H1 (cell line): ENCODE data around the gene AKT1S1. TPM values are rescaled to one million over a fixed set of nuclear protein-coding genes. Genes with fewer than 3 reads are reported as not detected.

ENCODE experiments used
- CTCF ChIA-PET: fragments of 300-600 bp; sonication (Branson Sonifier 250); formaldehyde crosslinking; loops from one replicate; lab custom pipeline; 2021; ENCODE audit not compliant: partially characterized antibody; lab: Charles Lee
- POLR2A ChIA-PET: fragments of 300-600 bp; sonication (Branson Sonifier 250); formaldehyde crosslinking; loops from one replicate; lab custom pipeline; 2021; ENCODE audit warnings: inconsistent platforms; ENCODE audit not compliant: partially characterized antibody; lab: Charles Lee
- DNase-seq, 2 experiments: peaks; one replicate each; pipeline versions ENCODE4 v3.0.0 to v3.0.0-alpha.2; 2010 to 2022; ENCODE audit warnings: low spot score in 2 of 2, low read depth in 1 of 2, mixed read lengths in 1 of 2
- FAIRE-seq: peaks from 2 replicates; lab custom pipeline; 2011; peaks lifted over from hg19 to GRCh38; lab: Jason Lieb, UNC
- H2AFZ ChIP-seq: 2 replicates; pipeline ENCODE4 v1.8.1; 2012; ENCODE audit warnings: low read length, inconsistent platforms
- H2AK5ac ChIP-seq: 2 replicates; pipeline ENCODE4 v1.6.1; 2013; ENCODE audit warnings: low read depth, low read length
- H2BK120ac ChIP-seq: replicated peaks from 2 replicates; pipeline ENCODE3; 2013; ENCODE audit warnings: low read depth, low read length, inconsistent platforms
- H2BK12ac ChIP-seq: 2 replicates; pipeline ENCODE4 v1.6.1; 2013; ENCODE audit warnings: low read depth, low read length
- H2BK15ac ChIP-seq: 2 replicates; pipeline ENCODE4 v1.6.1; 2013; ENCODE audit warnings: low read length
- H2BK20ac ChIP-seq: 2 replicates; pipeline ENCODE4 v1.6.1; 2013; ENCODE audit warnings: low read length
- H2BK5ac ChIP-seq: 2 replicates; pipeline ENCODE4 v1.6.1; 2013; ENCODE audit warnings: low read depth, low read length
- H3K14ac ChIP-seq: 2 replicates; pipeline ENCODE4 v1.6.1; 2013; ENCODE audit warnings: inconsistent platforms; ENCODE audit not compliant: insufficient read length
- H3K18ac ChIP-seq: 2 replicates; pipeline ENCODE4 v1.6.1; 2013; ENCODE audit warnings: low read length; ENCODE audit errors: extremely low read depth
- H3K23ac ChIP-seq: 2 replicates; pipeline ENCODE4 v1.6.1; 2013; ENCODE audit warnings: inconsistent platforms; ENCODE audit not compliant: insufficient read length
- H3K23me2 ChIP-seq: 2 replicates; pipeline ENCODE4 v1.6.1; 2013; ENCODE audit warnings: low read depth, low read length
- H3K27ac ChIP-seq: 2 replicates; pipeline ENCODE4 v1.6.1; 2011; ENCODE audit warnings: low read depth, low read length, inconsistent platforms
- H3K27me3 ChIP-seq, 4 experiments: replicated peaks in 1 of 4; 1 replicate in 1 of 4; 2 replicates in 3 of 4; pipeline versions ENCODE4 v1.6.1 to v1.8.1; 2011 to 2013; ENCODE audit warnings: low read length in 3 of 4, mild to moderate bottlenecking in 3 of 4, inconsistent platforms in 2 of 4, mixed read lengths in 2 of 4, moderate library complexity in 1 of 4; ENCODE audit not compliant: control insufficient read depth in 3 of 4, insufficient read depth in 3 of 4; ENCODE audit errors: extremely low read depth in 1 of 4
- H3K36me3 ChIP-seq, 4 experiments: 2 replicates each; pipeline versions ENCODE4 v1.6.1 to v1.8.1; 2011 to 2013; ENCODE audit warnings: mild to moderate bottlenecking in 4 of 4, low read length in 3 of 4, moderate library complexity in 2 of 4, control low read depth in 1 of 4, inconsistent platforms in 1 of 4; ENCODE audit not compliant: insufficient read depth in 4 of 4, control insufficient read depth in 2 of 4
- H3K4ac ChIP-seq: replicated peaks from 2 replicates; pipeline ENCODE3; 2013; ENCODE audit warnings: low read length, low read depth, mixed read lengths, inconsistent platforms; ENCODE audit not compliant: insufficient read length
- H3K4me1 ChIP-seq, 4 experiments: replicated peaks in 1 of 4; 1 replicate in 1 of 4; 2 replicates in 3 of 4; pipeline versions ENCODE4 v1.6.1 to v1.8.1; 2011 to 2013; ENCODE audit warnings: low read length in 3 of 4, inconsistent platforms in 2 of 4, mixed read lengths in 1 of 4; ENCODE audit not compliant: insufficient read depth in 4 of 4, control insufficient read depth in 3 of 4
- H3K4me2 ChIP-seq, 2 experiments: 2 replicates each; pipeline versions ENCODE4 v1.6.1 to v1.8.1; 2011 to 2013; ENCODE audit warnings: low read depth in 2 of 2, low read length in 2 of 2, control low read depth in 1 of 2, inconsistent platforms in 1 of 2, mild to moderate bottlenecking in 1 of 2; ENCODE audit not compliant: insufficient read depth in 1 of 2
- H3K4me3 ChIP-seq, 4 experiments: fragments of 200-600, 300-600 bp in 1 of 4; sonication (generic), shearing (Covaris generic), sonication (Bioruptor Twin) in 1 of 4; 2 replicates each; pipeline versions ENCODE4 v1.5.1 to v1.8.1; 2011 to 2016; ENCODE audit warnings: low read length in 4 of 4, low read depth in 3 of 4, control low read depth in 2 of 4, inconsistent platforms in 2 of 4, mild to moderate bottlenecking in 2 of 4, mixed read lengths in 1 of 4, moderate library complexity in 1 of 4; ENCODE audit not compliant: insufficient read depth in 2 of 4; ENCODE audit errors: extremely low read depth in 1 of 4
- H3K56ac ChIP-seq: replicated peaks from 2 replicates; pipeline ENCODE3; 2013; ENCODE audit warnings: low read depth, mild to moderate bottlenecking, mixed read lengths, low read length, inconsistent platforms; ENCODE audit not compliant: insufficient read length
- H3K79me1 ChIP-seq: 2 replicates; pipeline ENCODE4 v1.6.1; 2013; ENCODE audit warnings: low read depth, low read length, control low read depth
- H3K79me2 ChIP-seq, 2 experiments: 2 replicates each; pipeline versions ENCODE4 v1.6.1 to v1.8.1; 2012 to 2013; ENCODE audit warnings: low read length in 2 of 2, mild to moderate bottlenecking in 2 of 2, inconsistent platforms in 1 of 2; ENCODE audit not compliant: insufficient read depth in 2 of 2, control insufficient read depth in 1 of 2
- H3K9ac ChIP-seq, 4 experiments: replicated peaks in 1 of 4; 1 replicate in 1 of 4; 2 replicates in 3 of 4; pipeline versions ENCODE4 v1.6.1 to v1.8.1; 2011 to 2013; ENCODE audit warnings: low read depth in 3 of 4, low read length in 3 of 4, control low read depth in 2 of 4, mild to moderate bottlenecking in 2 of 4, moderate library complexity in 2 of 4, inconsistent platforms in 1 of 4; ENCODE audit errors: extremely low read depth in 1 of 4
- H3K9me3 ChIP-seq, 2 experiments: 2 replicates each; pipeline versions ENCODE4 v1.6.1 to v1.8.1; 2012 to 2013; ENCODE audit warnings: mild to moderate bottlenecking in 2 of 2, moderate library complexity in 2 of 2, control low read depth in 1 of 2, inconsistent platforms in 1 of 2, low read depth in 1 of 2, low read length in 1 of 2, mixed read lengths in 1 of 2; ENCODE audit not compliant: insufficient read depth in 2 of 2
- H4K20me1 ChIP-seq, 2 experiments: replicated peaks in 1 of 2; 2 replicates each; pipeline versions ENCODE3 to v1.8.1; 2011 to 2013; ENCODE audit warnings: inconsistent platforms in 2 of 2, low read length in 2 of 2, mild to moderate bottlenecking in 1 of 2; ENCODE audit not compliant: insufficient read depth in 2 of 2, control insufficient read depth in 1 of 2
- H4K5ac ChIP-seq: 2 replicates; pipeline ENCODE4 v1.6.1; 2013; ENCODE audit warnings: low read length, low read depth, mixed read lengths, inconsistent platforms; ENCODE audit not compliant: insufficient read length
- H4K8ac ChIP-seq: 2 replicates; pipeline ENCODE4 v1.8.0; 2013; ENCODE audit warnings: mild to moderate bottlenecking, moderate library complexity, low read length, inconsistent platforms; ENCODE audit not compliant: insufficient read depth; ENCODE audit errors: extremely low read depth
- H4K91ac ChIP-seq: replicated peaks from 2 replicates; pipeline ENCODE3; 2013; ENCODE audit warnings: low read length, mixed read lengths, inconsistent platforms; ENCODE audit not compliant: insufficient read length
- ATF2 ChIP-seq: IDR thresholded peaks from 2 replicates; pipeline ENCODE4 v1.6.1; 2012; ENCODE audit warnings: low read length, inconsistent platforms
- FOSL1 ChIP-seq: IDR thresholded peaks from 2 replicates; pipeline ENCODE4 v1.6.1; 2011; ENCODE audit warnings: mild to moderate bottlenecking, low read depth, low read length, moderate library complexity; ENCODE audit not compliant: insufficient read depth
- RXRA ChIP-seq: IDR thresholded peaks from 2 replicates; pipeline ENCODE4 v1.6.1; 2011; ENCODE audit warnings: low read depth, mild to moderate bottlenecking, low read length, moderate library complexity; ENCODE audit not compliant: insufficient read depth
- SIN3A ChIP-seq, 2 experiments: IDR thresholded peaks in 1 of 2; conservative IDR thresholded peaks in 1 of 2; 2 replicates each; pipeline ENCODE4 v1.6.1; 2011 to 2012; ENCODE audit warnings: low read length in 2 of 2, improper control_type of control experiment in 1 of 2, low read depth in 1 of 2, mild to moderate bottlenecking in 1 of 2
- WGBS, 2 experiments: shearing (Covaris generic) in 1 of 2; methylation state at CpG; one replicate each; pipeline versions ENCODE4 v1.1.6 to v1.1.7; 2013 to 2015; ENCODE audit warnings: low lambda C conversion rate in 2 of 2, mixed read lengths in 2 of 2, inconsistent platforms in 1 of 2, low coverage in 1 of 2, missing lambda C conversion rate in 1 of 2; ENCODE audit not compliant: insufficient replicate concordance in 2 of 2, insufficient coverage in 1 of 2, insufficient read length in 1 of 2; ENCODE audit errors: extremely low coverage in 1 of 2, missing lambda C conversion rate in 1 of 2; 5-methylcytosine and 5-hydroxymethylcytosine counted together
- long read RNA-seq, 2 experiments: library from RNA in 1 of 2; library from capped mRNA in 1 of 2; stranded (forward); transcript quantifications; one replicate each; pipeline ENCODE4 v2.0.0, GENCODE V29; 2021; ENCODE audit warnings: inconsistent platforms in 1 of 2
- polyA minus RNA-seq, 3 experiments: library from RNA; depleted of rRNA, polyadenylated mRNA; stranded (reverse); fragments of >200 nt; gene quantifications; 1 replicate in 2 of 3; 2 replicates in 1 of 3; pipeline ENCODE4 v1.2.3, GENCODE V29; 2011
- polyA plus RNA-seq, 7 experiments: library from polyadenylated mRNA; depleted of rRNA in 3 of 7; stranded (reverse) in 5 of 7; unstranded in 2 of 7; fragments of >200 nt in 5 of 7; fragments of 200-250 nt in 2 of 7; gene quantifications; 1 replicate in 5 of 7; 2 replicates in 1 of 7; 4 replicates in 1 of 7; pipeline versions ENCODE4 v1.2.1 to v1.2.3, GENCODE V29; 2011 to 2013; ENCODE audit warnings: missing spikeins in 2 of 7, mixed read lengths in 2 of 7
- total RNA-seq: library from RNA; stranded (reverse); fragmentation: NEBNext Ultra II Directional; extraction: Animal tissue kit (Norgen Biotek cat#: 25700); gene quantifications from 2 replicates; pipeline ENCODE4 v1.2.1, GENCODE V29; 2021

The AKT1S1 gene
- total RNA-seq (45.9 and 46.7 TPM in 2 replicates), polyA plus RNA-seq (2011; rRNA removed) (40.7 and 73.3 TPM in 2 replicates), polyA minus RNA-seq (2011; rRNA and poly(A)+ RNA removed) (10.9 and 14.9 TPM in 2 replicates)
- polyA plus RNA-seq (2011; cell fraction: cytosol; rRNA removed): 38.3 TPM
- 48.5 TPM for polyA plus RNA-seq (2011; cell fraction: nucleus; rRNA removed)
- polyA plus RNA-seq (2012, experiment 1 of 2): 33.7 to 44.3 TPM (median 42.7 TPM) in 4 replicates
- polyA plus RNA-seq (2012, experiment 2 of 2): 47.7 TPM
- 52.8 TPM for polyA plus RNA-seq (2013, experiment 1 of 2)
- polyA plus RNA-seq (2013, experiment 2 of 2): 54.7 TPM
- 26.5 TPM for polyA minus RNA-seq (2011; cell fraction: cytosol; rRNA and poly(A)+ RNA removed)
- 26.0 TPM for polyA minus RNA-seq (2011; cell fraction: nucleus; rRNA and poly(A)+ RNA removed)
- long read RNA-seq, experiment 1, transcript AKT1S1-207 (5 exons, 3,075 nt): minor isoform, 11 of 92 reads
- long read RNA-seq, experiment 1, transcript AKT1S1-205 (4 exons, 3,640 nt): major isoform, 29 of 92 reads
- long read RNA-seq, experiment 1, partial matches to known transcripts: 18 of 92 reads
- long read RNA-seq, experiment 1, other reads (novel, unspliced or antisense): 30 of 92 reads
- long read RNA-seq, experiment 2, partial matches to known transcripts: 1 of 3 reads
- long read RNA-seq, experiment 2, other reads (novel, unspliced or antisense): 1 of 3 reads

- H3K4me3 ChIP-seq: peak within 1 kb of the TSS; percentile 90 to 95 (median 92)
- H3K27me3 ChIP-seq: no peaks in the 10 kb centered on the region
- H2AK5ac ChIP-seq: peak within 1 kb of the TSS; percentile 86; the same call in 1 of the 2 replicates
- peaks cover 16% of the 10 kb centered on the region for H3K23me2 ChIP-seq
- peaks cover 7 to 9% of the 10 kb centered on the region in 2 experiments for H4K20me1 ChIP-seq
- ChIA-PET POLR2A (interaction anchor here (0.8 to 6.2 kb wide), 19 partner anchors 11 to 378 kb away, joined by 3 to 76 read pairs (median 6); partner anchors contain the start of genes ATF5, CPT1C, MED25 and NUP62), CTCF (interaction anchor here (0.6 kb wide), 1 partner anchor 13 kb away, joined by 3 read pairs; no protein-coding TSS in a partner anchor)
- peak within 1 kb of the TSS; percentile 99 for H3K27ac ChIP-seq
- peak; percentile 94 for FAIRE-seq
- H3K79me2 ChIP-seq: peaks cover 0 to 30% of the 10 kb centered on the region in 2 experiments; a peak in 2 of 4 replicates
- H4K8ac ChIP-seq: peak within 1 kb of the TSS; percentile 99
- DNase-seq: peak; percentile 96 to 100
- peak within 1 kb of the TSS; percentile 99 for H3K18ac ChIP-seq
- peak within 1 kb of the TSS; percentile 97; the same call in 1 of the 2 replicates for H2BK15ac ChIP-seq
- H3K36me3 ChIP-seq: peaks cover 6 to 29% (median 23%) of the 10 kb centered on the region in 4 experiments
- H4K5ac ChIP-seq: peak within 1 kb of the TSS; percentile 97
- peak within 1 kb of the TSS; percentile 98 for H2AFZ ChIP-seq
- H2BK20ac ChIP-seq: 0 out of 2 replicates have a peak within 1 kb of the TSS, but pooled peaks have one; percentile 87
- peak within 1 kb of the TSS; percentile 90 to 92 for H3K4me2 ChIP-seq
- no peak within 1 kb of the TSS for H3K23ac ChIP-seq
- H3K9ac ChIP-seq: peak within 1 kb of the TSS; percentile 94 to 99 (median 98)
- 1% methylated on average over 58 of the region's 61 CpGs; no CpG with 5 or more reads in 1 of the 2 experiments for WGBS, 2 experiments
- peaks cover 16% of the 10 kb centered on the region for H3K79me1 ChIP-seq
- H3K4ac ChIP-seq: peak within 1 kb of the TSS; percentile 89
- peak within 1 kb of the TSS; percentile 99 for H2BK12ac ChIP-seq
- peak within 1 kb of the TSS; percentile 44 for H2BK120ac ChIP-seq
- no peak within 1 kb of the TSS for H3K14ac ChIP-seq
- H2BK5ac ChIP-seq: peak within 1 kb of the TSS; percentile 100
- peak within 1 kb of the TSS; percentile 93 for H3K56ac ChIP-seq
- H3K9me3 ChIP-seq: no peaks in the 10 kb centered on the region
- H4K91ac ChIP-seq: peak within 1 kb of the TSS; percentile 97
- H3K4me1 ChIP-seq: peaks cover 0 to 13% (median 7%) of the 10 kb centered on the region in 4 experiments; a peak in 6 of 7 replicates
- no peak; the same call in 1 of the 2 replicates for TF ChIP-seq ATF2
- no peak for TF ChIP-seq RXRA
- peak; percentile 21 to 79; a peak in 2 of 4 replicates for TF ChIP-seq SIN3A (conservative IDR thresholded peaks at IDR 0.05 in 1 of 2, IDR thresholded peaks at IDR 0.05 in 1 of 2; ENCODE audit: low read depth in 1 of 2, low read length in 2 of 2)
- TF ChIP-seq FOSL1: no peak
Observed at GRCh38 chr19:49877020-49877878, at the start of gene AKT1S1, which contains the start of gene TBC1D17. TSS of gene AKT1S1 (minus strand) at chr19:49877355. CDS start at chr19:49873295, 4,060 bp downstream. TSS of gene TBC1D17 (plus strand) at chr19:49877702. CDS start at chr19:49877724, 22 bp downstream.
